Midbrain (tissue), 1 donor: ENCODE measurements around the gene NFYC.

Experiments
- DNase-seq: peaks from one replicate; lab custom pipeline; 2025; lab: John Stamatoyannopoulos, UW

The NFYC gene

GRCh38 chr1:40760984-40761383 lies 69.5 kb downstream of the NFYC start:
- no peak for DNase-seq

- no peak for DNase-seq
Observed at GRCh38 chr1:40762144-40762923, 70.8 kb downstream of the NFYC start.

- no peak for DNase-seq
Observed at GRCh38 chr1:40763742-40764532, 72.4 kb downstream of the NFYC start.

GRCh38 chr1:40764981-40765380 lies 73.5 kb downstream of the NFYC start:
- DNase-seq = no peak

GRCh38 chr1:40766017-40766416 lies 74.5 kb downstream of the NFYC start:
- DNase-seq = no peak

DNA sequence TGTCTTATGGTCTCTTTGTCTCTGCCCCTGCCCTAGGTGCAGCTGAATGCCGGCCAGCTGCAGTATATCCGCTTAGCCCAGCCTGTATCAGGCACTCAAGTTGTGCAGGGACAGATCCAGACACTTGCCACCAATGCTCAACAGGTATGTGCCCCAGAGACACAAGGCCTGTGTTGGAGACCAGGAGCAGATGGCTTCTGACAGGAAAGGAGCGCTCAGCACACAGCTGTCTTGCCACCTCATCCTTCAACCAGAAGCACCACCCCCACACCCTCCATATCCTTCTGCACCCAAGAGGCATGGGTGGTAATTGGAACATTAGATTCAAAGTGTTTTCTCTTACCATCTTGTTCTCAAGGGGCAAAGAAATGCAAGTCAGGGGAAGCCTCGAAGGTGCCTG lies 75.1 kb downstream of the NFYC start:
- DNase-seq = no peak

DNA sequence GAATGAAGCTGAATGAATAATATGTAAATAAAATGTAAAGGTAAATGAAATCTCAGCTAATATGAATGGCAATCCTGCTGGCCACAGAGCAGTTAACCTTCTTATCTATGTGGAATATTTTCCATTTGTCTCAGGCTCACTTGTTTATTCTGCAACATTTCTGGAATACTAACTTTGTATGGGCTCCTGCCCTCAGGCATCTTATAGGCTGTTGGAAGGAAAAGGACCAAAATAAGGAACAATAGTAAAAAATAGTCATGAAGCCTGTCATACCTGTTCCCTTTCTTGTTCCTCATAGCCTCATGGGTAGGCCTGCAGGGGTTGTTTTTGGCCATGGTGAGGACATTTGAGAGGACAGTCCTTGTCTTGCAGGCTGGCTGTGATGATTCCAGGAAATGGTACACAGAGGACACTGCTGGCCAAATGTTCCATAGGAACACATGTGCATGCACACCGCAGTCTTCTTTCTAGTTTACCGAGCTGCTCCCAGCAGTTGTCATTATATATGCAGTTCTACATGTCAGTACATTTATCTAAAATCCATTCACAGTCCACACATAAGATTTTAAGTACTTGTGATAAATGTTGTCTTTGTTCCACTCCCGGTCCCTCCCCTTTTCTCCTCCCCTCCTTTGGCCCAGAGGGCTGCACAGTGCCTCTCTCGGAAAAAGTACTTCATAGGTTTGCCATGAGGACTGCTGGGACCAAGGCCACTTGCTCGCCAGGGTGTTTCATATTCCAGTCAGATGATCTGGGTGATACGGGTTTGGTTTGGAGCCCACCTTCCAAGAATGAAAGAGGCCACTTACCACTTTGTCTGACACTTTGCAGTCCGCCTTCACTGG lies 76.9 kb downstream of the NFYC start:
- no peak for DNase-seq

GRCh38 chr1:40769815-40770214 lies 78.3 kb downstream of the NFYC start:
- no peak for DNase-seq

- no peak for DNase-seq
Observed at GRCh38 chr1:40770296-40771070, 79.0 kb downstream of the NFYC start.

GRCh38 chr1:40772146-40772955 lies 80.8 kb downstream of the NFYC start:
- DNase-seq = no peak

GRCh38 chr1:40773748-40774265 lies 82.3 kb downstream of the NFYC start:
- DNase-seq = no peak

DNA sequence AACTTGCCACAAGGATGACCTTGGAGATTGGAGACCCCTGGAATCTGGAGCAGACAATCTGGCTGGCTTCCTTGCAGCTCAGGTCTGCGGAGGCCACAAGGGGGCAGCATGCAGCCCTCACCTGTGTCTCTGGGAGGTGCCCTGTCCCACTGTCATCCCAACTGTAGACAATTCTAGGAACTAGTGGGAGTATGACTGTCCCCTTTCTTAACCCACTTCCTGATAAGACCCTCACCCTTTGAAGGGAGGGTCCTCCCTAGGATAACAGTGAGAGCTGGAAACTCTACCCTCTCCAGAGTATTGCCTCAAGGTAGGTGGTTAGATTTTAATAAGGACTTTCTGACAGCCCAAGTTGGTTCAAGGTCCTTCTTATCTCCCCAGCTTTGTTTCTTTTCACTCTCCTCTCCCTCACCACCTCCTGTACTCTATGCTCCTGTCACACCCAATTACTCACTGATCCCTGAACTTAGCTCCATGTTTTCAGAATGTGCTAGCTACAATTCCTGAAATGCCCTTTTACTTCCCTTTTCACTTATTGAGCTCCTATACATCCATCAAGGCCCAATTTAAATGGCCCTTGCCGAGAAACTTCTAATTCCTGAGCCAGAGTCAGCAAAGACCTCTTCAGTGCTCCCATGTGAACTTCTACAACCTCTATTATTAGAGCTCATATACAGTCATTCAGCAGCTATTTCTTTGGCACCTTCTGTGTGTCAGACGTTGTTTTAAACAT lies 82.9 kb downstream of the NFYC start:
- DNase-seq = peak; percentile 32

GRCh38 chr1:40776236-40777072 lies 85.0 kb downstream of the NFYC start:
- no peak for DNase-seq

GRCh38 chr1:40777224-40777970 lies 85.9 kb downstream of the NFYC start:
- DNase-seq = no peak

DNA sequence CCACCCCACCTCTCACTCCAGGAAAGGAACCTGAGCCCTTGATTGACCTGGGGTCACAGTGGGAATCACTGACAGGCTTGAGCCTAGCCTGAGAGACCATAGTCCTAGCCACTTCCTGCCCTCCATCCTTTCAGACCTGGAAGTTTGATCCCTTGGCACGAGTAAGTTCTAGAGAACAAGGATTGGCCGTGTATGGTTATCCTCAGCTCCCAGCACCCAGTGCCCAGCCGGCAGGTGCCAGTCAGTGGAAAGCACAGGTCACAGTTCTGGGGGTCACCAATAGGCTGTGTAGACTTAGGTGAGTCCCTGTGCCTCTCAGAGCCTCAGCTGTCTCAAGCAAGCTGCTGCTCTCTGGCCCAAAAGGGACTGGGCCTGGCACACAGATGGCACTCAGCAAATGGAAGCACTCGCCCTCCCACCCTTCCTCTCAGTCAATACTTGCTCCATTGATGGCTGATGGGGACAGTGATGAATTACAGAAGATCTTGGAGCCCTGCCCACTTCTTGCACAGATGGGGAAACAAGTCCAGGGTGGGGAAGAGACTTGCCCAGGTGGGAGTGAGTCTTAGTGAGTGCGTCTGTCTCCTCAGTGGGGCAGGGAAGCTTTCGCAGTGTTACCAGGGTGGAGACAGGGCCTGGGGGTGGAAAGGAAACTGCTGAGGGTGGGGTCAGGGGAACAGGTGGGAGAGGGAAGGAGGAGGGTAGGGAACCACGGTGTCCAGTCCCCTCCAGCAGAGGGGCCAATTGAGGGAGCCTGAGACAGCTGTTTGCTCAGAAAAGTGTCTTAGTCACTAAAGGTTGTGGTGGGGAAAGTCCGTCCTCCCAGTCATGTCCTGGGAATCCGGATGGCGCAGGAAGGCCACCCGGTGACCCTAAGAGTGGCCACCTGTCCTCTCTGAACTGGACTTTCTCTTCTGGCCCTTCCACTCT lies 89.4 kb downstream of the NFYC start:
- no peak for DNase-seq

DNA sequence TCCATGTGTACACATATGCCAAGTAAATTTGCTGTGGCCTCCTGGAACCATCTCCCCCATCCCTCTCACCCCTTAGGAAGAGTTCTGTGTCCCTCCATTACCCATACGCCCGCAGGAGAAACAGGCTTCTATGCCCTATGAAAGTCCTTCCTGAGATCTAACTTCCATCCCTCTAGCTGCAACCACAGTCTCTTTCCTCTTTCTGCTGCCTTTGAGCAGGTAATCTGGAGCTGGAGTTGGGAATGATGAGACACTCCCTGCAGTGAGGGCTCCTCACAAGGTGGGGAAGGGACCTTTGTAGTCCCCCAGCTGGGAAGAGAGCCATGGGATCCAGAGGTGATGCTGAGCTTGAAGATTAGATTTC lies 90.1 kb downstream of the NFYC start:
- DNase-seq = no peak

DNA sequence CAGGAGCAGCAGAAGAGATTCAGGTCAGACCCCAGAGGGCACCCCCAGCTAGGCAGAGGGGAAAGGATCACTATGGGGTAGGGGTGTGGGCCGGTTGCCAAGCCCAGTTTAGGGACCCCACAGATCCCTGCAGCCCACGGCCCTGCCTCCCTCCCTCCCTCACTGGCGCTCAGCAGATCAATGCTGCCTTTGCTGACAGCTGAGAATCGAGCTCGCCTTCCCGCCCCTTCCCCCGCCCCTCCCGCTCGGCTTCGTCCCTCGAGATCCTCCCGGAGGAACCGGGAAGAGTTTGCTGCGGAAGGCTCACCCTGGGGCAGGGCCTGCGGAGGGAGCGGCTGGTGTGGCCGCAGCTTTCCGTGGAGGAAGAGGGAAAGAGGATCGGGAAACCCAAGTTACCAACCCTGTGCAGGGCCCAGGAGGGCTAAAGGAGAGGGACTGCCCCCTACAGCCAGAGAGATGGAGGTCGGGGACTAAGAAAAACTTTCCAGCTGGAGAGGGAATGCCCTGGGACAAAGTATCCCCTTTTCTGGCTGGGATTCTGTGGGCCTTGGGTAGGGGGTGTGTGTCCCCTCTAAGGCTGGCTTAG lies 91.0 kb downstream of the NFYC start:
- no peak for DNase-seq
